ENCODE results near the gene LAMB3.

The LAMB3 gene

GRCh38 chr1:209614151-209614420 lies 38.1 kb downstream of the LAMB3 start:
- DNase-seq (ENCODE audit: low read depth in 2 of 2) = no peak
- TF ChIP-seq, protein P1, sequence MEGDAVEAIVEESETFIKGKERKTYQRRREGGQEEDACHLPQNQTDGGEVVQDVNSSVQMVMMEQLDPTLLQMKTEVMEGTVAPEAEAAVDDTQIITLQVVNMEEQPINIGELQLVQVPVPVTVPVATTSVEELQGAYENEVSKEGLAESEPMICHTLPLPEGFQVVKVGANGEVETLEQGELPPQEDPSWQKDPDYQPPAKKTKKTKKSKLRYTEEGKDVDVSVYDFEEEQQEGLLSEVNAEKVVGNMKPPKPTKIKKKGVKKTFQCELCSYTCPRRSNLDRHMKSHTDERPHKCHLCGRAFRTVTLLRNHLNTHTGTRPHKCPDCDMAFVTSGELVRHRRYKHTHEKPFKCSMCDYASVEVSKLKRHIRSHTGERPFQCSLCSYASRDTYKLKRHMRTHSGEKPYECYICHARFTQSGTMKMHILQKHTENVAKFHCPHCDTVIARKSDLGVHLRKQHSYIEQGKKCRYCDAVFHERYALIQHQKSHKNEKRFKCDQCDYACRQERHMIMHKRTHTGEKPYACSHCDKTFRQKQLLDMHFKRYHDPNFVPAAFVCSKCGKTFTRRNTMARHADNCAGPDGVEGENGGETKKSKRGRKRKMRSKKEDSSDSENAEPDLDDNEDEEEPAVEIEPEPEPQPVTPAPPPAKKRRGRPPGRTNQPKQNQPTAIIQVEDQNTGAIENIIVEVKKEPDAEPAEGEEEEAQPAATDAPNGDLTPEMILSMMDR (IDR thresholded peaks at IDR 0.05; ENCODE audit: low read depth, low read length) = no peak
- H3K4me3 ChIP-seq (replicated peaks in 1 of 2; ENCODE audit: low read depth in 2 of 2, low read length in 2 of 2) = no peak overlapping the region

DNA sequence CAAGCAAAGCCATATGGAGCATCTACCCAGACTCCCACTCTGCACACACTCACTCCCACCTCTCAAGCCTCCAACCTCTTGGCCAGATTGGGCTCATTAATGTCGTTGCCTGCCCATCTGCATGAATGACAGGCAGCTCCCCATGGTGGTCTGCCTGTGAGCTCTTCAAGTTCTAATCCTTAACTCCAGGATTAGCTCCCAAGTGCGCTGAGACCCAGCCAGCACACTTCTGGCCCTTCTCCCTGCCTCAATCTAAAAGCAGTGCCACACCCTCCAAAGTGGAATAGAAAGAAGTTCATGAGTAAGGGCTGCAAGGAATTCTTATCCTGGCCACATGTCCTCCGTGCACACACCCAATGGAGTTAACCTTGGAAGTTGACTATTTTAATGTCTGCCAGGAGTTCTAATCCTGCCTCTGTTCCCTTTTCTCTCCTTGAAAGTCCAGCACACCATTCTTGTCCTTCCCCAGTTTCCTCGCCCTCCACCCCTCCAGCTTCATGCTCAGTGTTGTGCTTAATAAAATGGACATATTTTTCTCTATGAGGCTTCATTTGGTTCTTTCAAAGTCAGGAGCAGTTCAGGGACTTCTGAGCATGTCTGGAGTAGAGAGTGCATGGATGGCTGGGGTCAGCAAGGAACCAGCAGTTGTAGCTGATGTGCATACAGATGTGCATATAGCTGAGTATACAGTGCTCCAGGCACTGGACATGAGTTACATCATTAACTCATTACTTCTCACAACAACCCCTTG lies 38.6 kb downstream of the LAMB3 start:
- no peak for DNase-seq (ENCODE audit: low read depth in 2 of 2)

GRCh38 chr1:209612646-209613399 lies 39.4 kb downstream of the LAMB3 start:
- TF ChIP-seq, protein P1 (IDR thresholded peaks at IDR 0.05; ENCODE audit: low read depth, low read length) = no peak
- H3K4me3 ChIP-seq (replicated peaks in 1 of 2; ENCODE audit: low read depth in 2 of 2, low read length in 2 of 2) = no peak overlapping the region
- no peak for DNase-seq (ENCODE audit: low read depth in 2 of 2)

More for the DNA sequence above, 38.6 kb downstream of the LAMB3 start:
- no peak overlapping the region for H3K4me3 ChIP-seq (replicated peaks in 1 of 2; ENCODE audit: low read depth in 2 of 2, low read length in 2 of 2)
- TF ChIP-seq, protein P1 (IDR thresholded peaks at IDR 0.05; ENCODE audit: low read depth, low read length) = no peak

DNA sequence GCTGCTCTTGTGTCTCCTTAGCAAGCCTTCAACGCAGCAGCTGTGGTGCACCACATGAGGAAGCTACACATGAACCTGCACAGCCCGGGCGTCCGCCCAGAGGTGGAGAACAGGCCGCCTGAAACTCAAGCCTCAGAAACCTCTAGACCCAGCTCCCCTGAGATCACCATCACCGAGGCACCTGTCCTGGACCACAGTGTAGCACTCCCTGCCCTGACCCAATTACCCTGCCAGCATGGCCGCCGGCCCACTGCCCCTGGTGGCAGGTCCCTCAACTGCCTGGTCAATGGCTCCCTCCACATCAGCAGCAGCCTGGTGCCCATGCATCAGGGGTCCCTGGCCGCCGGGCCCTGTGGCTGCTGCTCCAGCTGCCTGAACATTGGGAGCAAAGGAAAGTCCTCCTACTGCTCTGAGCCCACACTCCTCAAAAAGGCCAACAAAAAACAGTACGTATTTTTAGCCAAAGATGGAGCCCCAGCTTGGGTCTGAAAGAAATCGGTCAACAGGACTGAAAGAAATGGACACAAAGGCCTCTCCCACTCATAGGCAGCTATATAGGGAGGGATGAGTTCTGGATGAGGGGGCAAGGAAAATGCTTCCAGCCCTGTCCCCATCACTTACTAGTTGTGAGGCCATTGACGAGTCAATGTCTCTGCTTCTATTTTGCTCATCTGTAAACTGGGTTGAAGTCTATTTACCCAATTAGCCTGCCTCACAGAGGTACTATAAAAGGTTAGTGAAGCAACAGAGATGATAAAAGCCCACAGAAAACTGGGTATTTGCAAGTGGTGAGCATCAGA lies 40.3 kb downstream of the LAMB3 start:
- no peak for DNase-seq (ENCODE audit: low read depth in 2 of 2)
- TF ChIP-seq, protein P1 (IDR thresholded peaks at IDR 0.05; ENCODE audit: low read depth, low read length) = no peak
- H3K4me3 ChIP-seq (replicated peaks in 1 of 2; ENCODE audit: low read depth in 2 of 2, low read length in 2 of 2) = no peak overlapping the region

GRCh38 chr1:209610631-209610905 lies 41.7 kb downstream of the LAMB3 start:
- no peak for DNase-seq (ENCODE audit: low read depth in 2 of 2)
- TF ChIP-seq, protein P1 (IDR thresholded peaks at IDR 0.05; ENCODE audit: low read depth, low read length) = no peak

DNA sequence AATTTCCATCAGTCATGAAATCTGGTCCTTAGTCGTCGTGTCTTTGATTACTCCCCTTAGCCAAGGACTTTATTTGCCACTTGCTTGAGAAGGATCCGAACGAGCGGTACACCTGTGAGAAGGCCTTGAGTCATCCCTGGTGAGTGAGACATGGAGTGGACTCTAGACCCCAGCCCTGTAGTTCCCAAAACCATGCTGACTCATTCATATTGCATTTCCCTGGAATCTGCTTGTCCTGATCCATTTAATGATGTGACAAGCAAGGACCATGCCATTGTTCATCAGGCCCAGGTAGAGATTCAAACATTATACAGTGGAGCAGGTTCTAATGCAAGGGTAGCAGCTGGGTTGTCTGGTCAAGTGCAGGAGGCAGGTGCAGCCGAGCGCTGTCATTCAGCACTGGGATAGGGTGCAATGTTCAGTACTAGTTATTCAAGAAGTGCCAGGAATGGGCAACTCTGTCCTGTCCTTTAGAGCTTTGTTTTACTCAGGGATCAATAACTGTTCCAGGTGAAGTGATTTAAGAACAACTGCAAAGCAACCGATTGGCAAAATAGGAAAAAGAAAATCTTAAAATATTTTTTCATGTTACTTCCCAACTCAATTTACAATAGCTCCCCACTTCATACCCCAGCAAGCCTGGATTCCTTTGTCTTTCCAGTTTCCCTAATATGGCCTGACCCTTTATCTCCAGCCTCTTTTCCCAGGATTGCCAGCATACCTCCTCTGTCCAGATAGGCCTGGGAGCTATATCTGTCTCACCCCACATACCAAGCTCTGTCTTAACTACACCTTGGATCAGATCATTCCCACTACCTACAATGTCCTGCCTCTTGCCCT lies 42.2 kb downstream of the LAMB3 start:
- no peak for DNase-seq (ENCODE audit: low read depth in 2 of 2)
- TF ChIP-seq, protein P1 (IDR thresholded peaks at IDR 0.05; ENCODE audit: low read depth, low read length) = no peak
- no peak overlapping the region for H3K4me3 ChIP-seq (replicated peaks in 1 of 2; ENCODE audit: low read depth in 2 of 2, low read length in 2 of 2)

More at GRCh38 chr1:209610631-209610905, 41.7 kb downstream of the LAMB3 start:
- no peak overlapping the region for H3K4me3 ChIP-seq (replicated peaks in 1 of 2; ENCODE audit: low read depth in 2 of 2, low read length in 2 of 2)
